ENCODE measurements around the gene CLDN14.

CLDN14 gene

GRCh38 chr21:36510911-36511310 is 31.0 kb upstream of the CLDN14 start:
- no peak for TF ChIP-seq CTCF (IDR thresholded peaks at IDR 0.05; ENCODE audit: borderline replicate concordance, insufficient read depth, low read depth, low read length)
- H3K4me3 ChIP-seq (ENCODE audit: low read depth, low read length) = no peak overlapping the region

- no peak for TF ChIP-seq CTCF (IDR thresholded peaks at IDR 0.05; ENCODE audit: borderline replicate concordance, insufficient read depth, low read depth, low read length)
- no peak overlapping the region for H3K4me3 ChIP-seq (ENCODE audit: low read depth, low read length)
These were observed 30.2 kb upstream of the CLDN14 start for GRCh38 chr21:36509973-36510664.

- no peak overlapping the region for H3K4me3 ChIP-seq (ENCODE audit: low read depth, low read length)
- no peak for TF ChIP-seq CTCF (IDR thresholded peaks at IDR 0.05; ENCODE audit: borderline replicate concordance, insufficient read depth, low read depth, low read length)
These were observed 29.0 kb upstream of the CLDN14 start for GRCh38 chr21:36508948-36509347.

GRCh38 chr21:36507397-36508018 is 27.6 kb upstream of the CLDN14 start:
- TF ChIP-seq CTCF (IDR thresholded peaks at IDR 0.05; ENCODE audit: borderline replicate concordance, insufficient read depth, low read depth, low read length) = no peak
- no peak overlapping the region for H3K4me3 ChIP-seq (ENCODE audit: low read depth, low read length)

GRCh38 chr21:36506482-36506881 is 26.6 kb upstream of the CLDN14 start:
- no peak for TF ChIP-seq CTCF (IDR thresholded peaks at IDR 0.05; ENCODE audit: borderline replicate concordance, insufficient read depth, low read depth, low read length)

GRCh38 chr21:36504067-36505058 is 24.4 kb upstream of the CLDN14 start:
- H3K4me3 ChIP-seq (ENCODE audit: low read depth, low read length) = no peak overlapping the region
- TF ChIP-seq CTCF (IDR thresholded peaks at IDR 0.05; ENCODE audit: borderline replicate concordance, insufficient read depth, low read depth, low read length) = peak; percentile 59; the same call in 1 of the 2 replicates

More at GRCh38 chr21:36506482-36506881, 26.6 kb upstream of the CLDN14 start:
- H3K4me3 ChIP-seq (ENCODE audit: low read depth, low read length) = no peak overlapping the region
